Raji (cell line): ENCODE results near the gene B4GALT5.

Experiments used
- POLR2A ChIP-seq: IDR thresholded peaks from 2 replicates; pipeline ENCODE4 v1.6.1; 2011; ENCODE audit warnings: low read depth, low read length, control low read depth; ENCODE audit not compliant: insufficient read depth

Gene B4GALT5

DNA sequence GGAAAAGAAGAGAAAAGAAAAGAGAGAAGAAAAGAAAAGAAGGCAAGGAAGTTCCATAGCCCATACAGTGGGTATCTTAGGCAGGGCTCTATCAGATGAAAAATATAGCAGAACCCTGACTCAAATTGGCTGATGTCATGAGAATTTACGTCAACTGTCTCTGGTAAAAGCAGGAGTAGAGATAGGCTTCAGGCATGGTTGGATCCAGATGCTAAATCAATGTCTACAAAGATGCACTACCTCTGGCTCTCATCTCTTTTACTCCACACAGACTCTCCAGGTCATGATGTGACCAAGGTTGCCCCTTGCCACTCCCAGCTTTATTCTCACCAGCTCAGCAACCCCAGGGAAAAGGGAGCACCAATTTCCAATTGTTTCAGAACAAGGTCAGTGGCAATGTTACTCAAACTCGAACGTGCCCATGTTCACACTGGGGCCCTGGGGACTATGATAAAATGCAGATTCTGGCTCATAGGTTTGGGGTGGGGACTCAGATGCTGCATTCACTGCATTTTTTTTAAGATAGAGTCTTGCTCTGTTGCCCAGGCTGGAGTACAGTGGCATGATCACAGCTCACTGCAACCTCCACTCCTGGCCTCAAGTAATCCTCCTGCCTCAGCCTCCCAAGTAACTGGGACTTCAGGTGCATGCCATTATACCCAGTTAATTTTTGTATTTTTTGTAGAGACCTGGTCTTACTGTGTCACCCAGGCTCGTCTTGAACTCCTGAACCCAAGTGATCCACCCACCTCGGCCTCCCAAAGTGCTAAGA is 112.3 kb downstream of the B4GALT5 start:
- no peak for TF ChIP-seq POLR2A

DNA sequence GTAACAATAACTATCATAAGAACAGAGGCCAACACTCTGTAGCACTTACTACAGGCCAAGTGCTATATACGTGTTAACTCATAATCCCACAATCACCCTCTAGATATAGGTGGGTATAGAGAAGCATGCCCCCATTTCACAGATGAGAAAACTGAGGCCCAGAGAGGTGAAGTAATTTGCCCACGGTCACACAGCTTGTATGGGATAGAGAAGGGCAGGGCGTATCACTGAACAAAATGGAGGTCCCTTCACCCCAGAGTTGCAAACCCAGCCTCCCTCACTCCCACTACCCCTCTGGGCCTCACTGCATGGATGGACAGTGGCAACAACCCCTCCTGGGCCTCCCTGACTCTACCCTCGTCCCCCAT is 113.9 kb downstream of the B4GALT5 start:
- no peak for TF ChIP-seq POLR2A

DNA sequence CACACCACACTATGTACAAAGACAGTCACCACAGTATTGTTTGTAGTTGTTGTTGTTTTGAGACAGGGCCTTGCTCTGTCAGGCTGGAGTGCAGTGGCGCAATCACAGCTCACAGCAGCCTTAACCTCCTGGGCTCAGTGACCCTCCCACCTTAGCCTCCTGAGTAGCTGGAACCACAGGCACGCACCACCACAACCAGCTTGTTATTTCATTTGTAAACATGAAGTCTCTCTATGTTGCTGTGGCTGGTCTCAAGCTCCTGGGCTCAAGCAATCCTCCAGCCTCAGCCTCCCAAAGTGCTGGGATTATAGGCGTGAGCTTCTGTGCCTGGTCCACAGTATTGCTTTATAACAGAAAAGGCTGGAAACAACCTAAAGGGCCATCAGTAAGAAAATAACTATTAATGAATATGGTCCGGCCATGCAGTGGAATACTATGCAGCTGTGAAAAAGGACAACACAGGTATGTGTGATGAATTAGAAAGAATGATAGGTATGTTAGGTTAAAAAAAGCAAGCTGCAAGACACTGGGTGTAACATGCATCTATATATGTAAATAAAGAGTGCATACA is 115.8 kb downstream of the B4GALT5 start:
- no peak for TF ChIP-seq POLR2A

DNA sequence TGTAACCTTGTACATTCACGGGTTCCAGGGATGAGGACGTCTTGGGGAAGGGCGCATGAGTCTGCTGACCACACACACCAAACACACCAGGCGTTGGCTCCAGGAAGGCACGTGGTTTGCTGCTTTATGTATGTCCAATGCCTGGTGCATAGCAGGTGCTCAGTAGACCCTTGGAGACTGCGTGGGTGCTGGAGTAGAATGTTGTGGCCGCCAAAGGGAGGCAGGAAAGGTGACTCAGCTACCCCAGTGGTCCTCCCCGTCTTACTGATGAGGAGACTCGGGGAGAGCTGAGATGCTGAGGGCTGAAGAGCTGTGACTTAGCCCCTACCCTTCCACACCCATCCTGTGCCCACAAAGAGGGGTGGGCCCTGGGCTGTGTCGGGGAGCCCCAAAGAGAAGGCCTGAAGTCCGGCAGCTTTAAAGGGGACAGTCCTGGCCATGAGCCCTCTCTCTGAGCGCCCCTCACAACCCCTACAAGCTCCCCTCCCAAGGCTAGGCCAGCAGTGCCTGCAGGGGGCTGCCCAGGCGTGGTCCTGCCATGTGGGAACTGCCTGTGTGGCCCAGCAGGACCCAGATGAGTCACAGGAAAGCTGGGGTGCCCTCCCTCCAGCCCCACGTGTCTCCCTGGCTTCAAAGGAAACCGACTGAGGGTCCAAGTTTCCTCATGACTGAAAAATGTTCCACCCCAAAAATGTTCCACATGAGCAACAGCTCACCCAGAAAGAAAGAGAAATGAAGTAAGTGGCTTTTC is 117.7 kb downstream of the B4GALT5 start:
- no peak for TF ChIP-seq POLR2A

DNA sequence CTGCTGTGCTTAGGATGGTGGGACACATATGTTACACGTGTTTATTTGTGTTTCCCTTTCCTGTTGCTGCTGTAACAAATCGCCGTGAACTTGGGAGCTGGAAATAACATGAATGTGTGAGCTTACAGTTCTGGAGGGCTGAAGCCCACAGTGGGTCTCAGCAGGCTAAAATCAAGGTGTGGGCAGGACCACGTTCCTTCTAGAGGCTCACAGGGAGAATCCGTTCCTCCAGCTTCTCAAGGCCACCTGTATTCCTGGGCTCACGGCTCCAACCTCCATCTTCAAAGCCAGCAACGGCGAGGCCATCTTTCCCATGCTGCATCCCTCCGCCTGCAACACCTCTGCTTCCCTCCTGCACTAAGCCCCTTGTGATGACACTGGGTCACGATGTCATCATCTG is 118.3 kb downstream of the B4GALT5 start:
- TF ChIP-seq POLR2A = no peak

DNA sequence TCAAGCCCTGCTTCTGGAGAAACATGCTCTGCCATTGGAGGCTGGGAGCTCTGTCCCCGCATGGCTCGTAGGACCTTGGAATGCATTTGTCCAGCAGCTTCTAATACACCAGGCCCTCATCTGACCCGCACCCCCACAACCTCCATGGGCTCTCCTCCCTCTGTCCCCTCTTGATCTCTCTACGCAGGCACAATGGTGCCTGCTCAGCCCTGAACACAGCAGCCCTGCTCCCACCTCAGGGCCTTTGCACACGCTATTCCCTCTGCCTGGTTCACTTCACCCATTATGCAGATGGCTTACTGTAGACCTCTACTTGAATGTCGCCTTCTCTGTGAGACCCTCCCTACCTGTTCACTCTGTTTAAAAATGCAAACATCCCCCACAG is 118.8 kb downstream of the B4GALT5 start:
- no peak for TF ChIP-seq POLR2A

DNA sequence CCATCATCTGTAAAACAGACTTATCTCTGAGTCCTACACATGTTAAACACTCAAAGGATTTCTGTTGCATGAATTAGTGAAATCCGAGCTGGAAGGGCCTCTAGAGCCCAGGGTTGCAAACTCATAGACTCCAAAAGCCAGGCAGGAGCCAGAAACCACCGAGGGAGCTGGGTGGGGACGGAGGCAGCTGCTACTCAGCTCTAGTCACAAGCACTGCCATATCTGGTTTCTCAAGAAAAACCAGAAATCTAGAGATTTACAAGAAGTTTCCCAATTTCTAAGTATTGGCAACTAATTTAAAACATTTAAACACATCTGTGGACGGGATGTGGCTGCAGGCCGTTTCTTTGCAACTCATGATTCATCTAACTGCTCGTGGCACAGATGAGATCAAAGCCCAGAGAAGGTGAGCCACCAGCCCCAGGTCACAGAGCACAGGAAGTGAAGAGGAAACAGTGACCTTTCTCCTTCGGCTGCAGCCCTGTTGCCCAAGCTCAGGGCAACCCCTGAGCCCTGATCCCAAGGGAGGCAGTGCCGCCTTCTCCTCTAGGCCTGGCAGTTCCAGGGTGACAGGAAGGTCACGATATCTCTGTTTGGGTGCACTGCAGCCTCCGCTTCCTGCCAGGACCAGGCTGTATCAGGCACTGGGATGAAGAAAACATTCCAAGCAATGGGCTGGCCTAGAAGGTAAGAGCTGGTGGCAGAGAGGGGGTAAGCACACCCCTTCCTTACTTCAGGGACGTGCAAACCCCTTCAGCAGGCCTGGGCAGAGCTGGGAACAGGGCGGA is 119.3 kb downstream of the B4GALT5 start:
- no peak for TF ChIP-seq POLR2A

DNA sequence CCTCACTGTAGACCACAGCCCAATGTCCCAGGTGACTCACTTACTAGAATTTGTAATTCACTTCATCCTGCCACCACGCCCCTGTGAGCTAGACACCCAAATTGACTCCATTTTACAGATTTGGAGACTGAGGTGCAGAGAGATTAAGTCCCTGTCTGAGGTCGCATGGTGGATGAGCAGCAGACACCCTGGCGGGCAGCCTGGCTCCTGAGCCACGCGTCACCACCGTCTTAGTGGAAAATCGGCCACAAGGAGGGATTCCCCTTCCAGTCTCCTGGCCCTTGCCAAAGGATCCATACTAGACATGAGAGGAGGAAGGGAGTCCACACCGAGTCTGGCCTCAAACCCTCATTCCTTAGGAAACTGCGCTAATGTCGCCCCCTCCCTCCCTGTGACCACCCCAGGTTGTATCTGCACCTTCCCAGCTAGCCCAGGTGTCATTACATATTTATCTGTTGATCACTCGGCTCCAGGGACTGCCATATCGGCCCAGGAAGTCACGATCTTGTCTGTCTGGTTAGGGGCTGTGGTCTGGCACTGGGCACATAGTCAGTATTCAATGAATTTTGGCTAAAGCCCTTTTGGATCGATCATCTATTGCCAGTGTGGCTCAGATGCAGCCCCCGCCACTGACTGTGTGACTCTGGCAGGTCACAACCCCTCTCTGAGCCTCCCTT is 120.1 kb downstream of the B4GALT5 start:
- no peak for TF ChIP-seq POLR2A

DNA sequence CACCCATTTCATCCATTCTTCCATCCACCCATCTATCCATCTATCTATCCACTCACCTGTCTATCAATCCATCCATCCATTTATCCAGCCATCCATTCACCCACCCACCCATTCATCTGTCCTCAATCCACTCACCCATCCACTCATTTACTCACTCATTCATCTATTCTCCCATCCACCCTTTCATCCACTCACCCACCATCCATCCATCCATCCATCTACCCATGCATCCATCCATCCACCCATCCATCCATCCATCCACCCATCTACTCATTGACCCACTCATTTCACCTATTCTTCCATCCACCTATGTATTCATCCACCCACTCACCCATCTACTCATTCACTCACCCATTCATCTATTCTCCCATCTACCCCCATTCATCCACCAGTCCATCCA is 121.6 kb downstream of the B4GALT5 start:
- TF ChIP-seq POLR2A = no peak

DNA sequence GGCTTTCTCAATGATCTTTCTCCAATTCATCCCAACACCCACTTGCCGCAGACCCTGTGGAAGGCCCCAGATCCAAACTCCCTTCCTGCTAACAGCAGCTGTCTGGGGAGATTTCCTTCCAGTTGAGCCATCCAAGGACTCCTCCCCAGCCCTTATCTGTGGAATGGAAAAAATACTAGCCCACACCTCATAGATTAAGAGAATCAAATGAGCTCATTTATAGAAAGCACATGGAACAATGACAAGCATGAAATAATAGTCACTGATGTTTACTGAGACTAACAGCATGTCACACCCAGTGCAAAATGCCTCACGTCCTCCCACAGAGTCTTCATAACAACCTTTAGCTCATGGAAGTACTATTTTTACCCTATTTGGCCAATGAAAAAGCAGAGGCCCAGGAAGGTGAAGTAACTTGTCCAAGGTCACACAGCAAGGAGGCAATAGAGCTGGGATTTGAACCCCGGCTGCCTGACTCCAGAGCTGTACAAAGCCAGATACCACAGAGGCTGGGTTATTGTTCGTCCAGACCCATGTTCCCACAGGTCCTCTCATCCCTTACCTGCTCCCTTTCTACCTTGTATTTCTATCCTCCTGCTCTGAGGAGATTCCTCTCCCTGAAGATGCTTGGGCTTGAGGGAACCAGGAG is 122.3 kb downstream of the B4GALT5 start:
- no peak for TF ChIP-seq POLR2A

DNA sequence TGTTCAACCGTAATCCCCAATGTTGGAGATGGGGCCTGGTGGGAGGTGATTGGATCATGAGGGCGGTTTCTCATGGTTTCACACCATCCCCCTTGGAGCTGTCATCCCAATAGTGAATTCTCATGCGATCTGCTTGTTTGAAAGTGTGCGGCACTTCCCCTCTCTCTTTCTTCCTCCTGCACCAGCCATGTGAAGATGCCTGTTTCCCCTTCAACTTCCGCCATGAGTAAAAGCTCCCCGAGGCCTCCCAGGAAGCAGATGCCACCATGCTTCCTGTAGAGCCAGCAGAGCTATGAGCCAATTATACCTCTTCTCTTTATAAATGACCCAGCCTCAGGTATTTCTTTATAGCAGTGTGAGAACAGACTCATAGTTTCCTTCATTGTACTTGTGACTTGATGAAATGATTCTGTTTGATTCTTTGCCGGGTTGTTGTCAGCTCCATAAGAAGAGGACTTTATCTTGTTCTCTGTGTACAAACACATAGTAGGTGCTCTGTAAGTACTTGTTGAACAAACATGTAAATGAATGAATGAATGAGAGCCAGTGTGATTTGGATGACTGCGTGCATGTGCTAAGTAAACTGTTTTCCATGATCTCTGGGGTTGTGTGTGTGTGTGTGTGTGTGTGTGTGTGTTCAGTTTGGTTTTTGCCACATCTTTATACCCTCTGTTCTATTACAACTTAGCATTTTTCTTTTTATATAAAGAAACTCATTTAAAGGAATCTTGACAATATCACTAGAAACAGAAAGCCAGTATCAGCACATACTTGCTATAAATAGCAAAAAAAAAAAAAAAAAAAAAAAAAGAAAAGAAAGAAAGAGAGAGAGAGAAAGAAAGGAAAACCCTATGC is 123.3 kb downstream of the B4GALT5 start:
- TF ChIP-seq POLR2A = no peak

DNA sequence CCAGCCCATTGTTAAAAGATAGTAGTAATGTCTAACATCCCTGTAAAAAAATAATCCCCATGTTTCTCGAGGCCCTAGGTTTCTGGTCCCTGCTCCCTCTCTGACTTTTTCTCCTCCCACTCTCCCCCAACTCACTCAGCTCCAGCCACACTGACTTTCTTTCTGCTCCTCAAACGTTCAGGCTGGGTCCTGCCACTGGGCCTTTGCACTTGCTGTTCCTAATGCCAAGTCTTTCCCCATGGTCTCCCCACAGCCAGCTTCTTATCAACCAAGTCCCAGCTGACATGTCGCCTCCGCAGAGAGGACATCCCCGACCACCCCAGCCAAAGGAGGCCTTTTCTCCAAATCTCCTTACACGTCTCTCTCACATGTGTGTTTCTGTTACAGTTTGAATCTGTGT is 123.9 kb downstream of the B4GALT5 start:
- no peak for TF ChIP-seq POLR2A

DNA sequence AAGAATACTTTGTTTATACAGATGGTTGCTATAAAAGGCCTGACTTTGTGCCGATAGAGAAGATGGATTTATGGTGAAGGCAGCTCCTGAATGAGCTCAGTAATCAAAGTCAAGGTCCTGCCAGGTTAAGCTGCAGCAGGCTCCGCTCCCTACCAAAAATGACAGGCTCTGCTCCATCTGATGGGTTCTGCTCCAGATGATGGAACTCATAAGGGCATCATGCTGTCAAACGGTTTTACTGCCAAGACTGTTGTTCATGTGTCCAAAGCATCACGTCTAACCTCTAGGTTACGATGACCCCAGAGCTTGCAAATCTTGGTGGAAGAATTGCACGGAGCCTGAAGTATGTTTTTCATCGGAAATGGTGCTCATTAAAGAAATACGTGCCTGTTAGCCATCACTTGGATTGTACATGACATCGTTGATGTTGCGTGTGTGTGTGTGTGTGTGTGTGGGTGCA is 126.5 kb downstream of the B4GALT5 start:
- TF ChIP-seq POLR2A = no peak

DNA sequence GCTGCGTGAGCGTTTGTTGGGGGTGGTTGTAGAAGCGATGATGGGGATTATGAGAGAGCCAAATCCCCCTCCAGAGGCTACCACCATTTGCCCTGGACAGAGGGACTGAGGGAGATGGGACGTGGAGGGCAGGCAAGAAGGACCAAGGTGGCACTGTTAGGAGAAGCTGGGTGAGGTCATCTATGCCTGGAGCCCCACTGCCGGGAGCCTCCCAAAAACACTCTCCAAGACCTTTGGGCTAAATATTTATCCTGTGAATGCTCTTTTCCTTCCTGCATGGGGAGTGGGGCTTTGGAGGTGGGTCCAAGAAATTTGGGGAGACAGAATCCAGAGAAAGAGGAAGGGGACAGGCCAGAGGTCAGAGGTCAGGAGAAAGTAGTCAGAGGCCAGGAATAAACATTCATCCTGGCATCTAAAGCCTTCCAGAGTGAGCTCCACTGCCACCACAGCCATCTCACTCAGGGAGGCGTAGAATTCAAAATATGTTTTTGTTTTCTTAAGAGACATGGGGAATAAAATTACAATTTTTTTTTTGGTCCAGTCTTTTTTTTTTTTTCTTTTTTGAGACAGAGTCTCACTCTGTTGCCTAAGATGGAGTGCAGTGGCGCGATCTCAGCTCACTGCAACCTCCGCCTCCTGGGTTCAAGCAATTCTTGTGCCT is 128.0 kb downstream of the B4GALT5 start:
- TF ChIP-seq POLR2A = no peak
